Measurements from ENCODE around the gene NR2F6. TPM values are rescaled to one million over a fixed set of nuclear protein-coding genes. Genes with fewer than 3 reads are reported as not detected.

Gene NR2F6
- total RNA-seq, 1 donor from 2014 or later: 72.8 TPM

GRCh38 chr19:17260842-17261325 is 15.2 kb upstream of the NR2F6 start:
- FAIRE-seq (no peak), DNase-seq (ENCODE audit: low read depth) (peak; percentile 27)
- Histone ChIP-seq H3K27me3 (ENCODE audit: insufficient read depth, low read length) (no peaks in the 10 kb centered on the region), H4K20me1 (ENCODE audit: insufficient read depth, low read length) (no peaks in the 10 kb centered on the region), H3K27ac (ENCODE audit: low read depth, low read length) (no peak overlapping the region), H2AFZ (ENCODE audit: low read depth, low read length) (no peak overlapping the region), H3K79me2 (ENCODE audit: insufficient read depth, low read length) (no peaks in the 10 kb centered on the region), H3K36me3 (ENCODE audit: insufficient read depth, low read length) (no peaks in the 10 kb centered on the region), H3K9me3 (ENCODE audit: insufficient read depth, low read depth, low read length) (peaks cover 10% of the 10 kb centered on the region), H3K9ac (ENCODE audit: low read length) (no peak overlapping the region), H3K4me3 (ENCODE audit: insufficient read depth, low read depth, low read length) (no peak overlapping the region), H3K4me1 (ENCODE audit: insufficient read depth, low read length) (no peaks in the 10 kb centered on the region), H3K4me2 (ENCODE audit: low read length) (no peak overlapping the region)
- TF ChIP-seq, protein P1, sequence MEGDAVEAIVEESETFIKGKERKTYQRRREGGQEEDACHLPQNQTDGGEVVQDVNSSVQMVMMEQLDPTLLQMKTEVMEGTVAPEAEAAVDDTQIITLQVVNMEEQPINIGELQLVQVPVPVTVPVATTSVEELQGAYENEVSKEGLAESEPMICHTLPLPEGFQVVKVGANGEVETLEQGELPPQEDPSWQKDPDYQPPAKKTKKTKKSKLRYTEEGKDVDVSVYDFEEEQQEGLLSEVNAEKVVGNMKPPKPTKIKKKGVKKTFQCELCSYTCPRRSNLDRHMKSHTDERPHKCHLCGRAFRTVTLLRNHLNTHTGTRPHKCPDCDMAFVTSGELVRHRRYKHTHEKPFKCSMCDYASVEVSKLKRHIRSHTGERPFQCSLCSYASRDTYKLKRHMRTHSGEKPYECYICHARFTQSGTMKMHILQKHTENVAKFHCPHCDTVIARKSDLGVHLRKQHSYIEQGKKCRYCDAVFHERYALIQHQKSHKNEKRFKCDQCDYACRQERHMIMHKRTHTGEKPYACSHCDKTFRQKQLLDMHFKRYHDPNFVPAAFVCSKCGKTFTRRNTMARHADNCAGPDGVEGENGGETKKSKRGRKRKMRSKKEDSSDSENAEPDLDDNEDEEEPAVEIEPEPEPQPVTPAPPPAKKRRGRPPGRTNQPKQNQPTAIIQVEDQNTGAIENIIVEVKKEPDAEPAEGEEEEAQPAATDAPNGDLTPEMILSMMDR (IDR thresholded peaks at IDR 0.05; ENCODE audit: insufficient read depth, low read depth, low read length): peak; percentile 73
- no peak for TF ChIP-seq EZH2 (IDR thresholded peaks at IDR 0.05; ENCODE audit: insufficient read depth, low read length)
- H3K4me1 Mint-ChIP-seq (ENCODE audit: low read depth, unreplicated experiment): no peaks in the 10 kb centered on the region
- H3K27ac Mint-ChIP-seq (ENCODE audit: unreplicated experiment): no peak overlapping the region
- H3K4me3 Mint-ChIP-seq (ENCODE audit: unreplicated experiment): no peak overlapping the region
- peaks cover 13% of the 10 kb centered on the region for H3K27me3 Mint-ChIP-seq (ENCODE audit: low read depth, unreplicated experiment)
- no peaks in the 10 kb centered on the region for H3K36me3 Mint-ChIP-seq (ENCODE audit: low read depth, unreplicated experiment)
- H3K9me3 Mint-ChIP-seq (ENCODE audit: unreplicated experiment): no peaks in the 10 kb centered on the region

- DNase-seq (ENCODE audit: low read depth): no peak
These were observed 14.2 kb upstream of the NR2F6 start for GRCh38 chr19:17259934-17260333.

More at GRCh38 chr19:17259934-17260333, 14.2 kb upstream of the NR2F6 start:
- Histone ChIP-seq H3K27me3 (ENCODE audit: insufficient read depth, low read length) (no peaks in the 10 kb centered on the region), H2AFZ (ENCODE audit: low read depth, low read length) (no peak overlapping the region), H3K4me2 (ENCODE audit: low read length) (no peak overlapping the region), H3K4me1 (ENCODE audit: insufficient read depth, low read length) (no peaks in the 10 kb centered on the region), H4K20me1 (ENCODE audit: insufficient read depth, low read length) (no peaks in the 10 kb centered on the region), H3K27ac (ENCODE audit: low read depth, low read length) (no peak overlapping the region), H3K79me2 (ENCODE audit: insufficient read depth, low read length) (no peaks in the 10 kb centered on the region), H3K4me3 (ENCODE audit: insufficient read depth, low read depth, low read length) (no peak overlapping the region), H3K36me3 (ENCODE audit: insufficient read depth, low read length) (no peaks in the 10 kb centered on the region), H3K9ac (ENCODE audit: low read length) (no peak overlapping the region), H3K9me3 (ENCODE audit: insufficient read depth, low read depth, low read length) (peaks cover 10% of the 10 kb centered on the region)
- TF ChIP-seq, protein P1 (IDR thresholded peaks at IDR 0.05; ENCODE audit: insufficient read depth, low read depth, low read length): no peak
- TF ChIP-seq EZH2 (IDR thresholded peaks at IDR 0.05; ENCODE audit: insufficient read depth, low read length): no peak
- Mint-ChIP-seq H3K36me3 (ENCODE audit: low read depth, unreplicated experiment) (no peaks in the 10 kb centered on the region), H3K4me3 (ENCODE audit: unreplicated experiment) (no peak overlapping the region), H3K27ac (ENCODE audit: unreplicated experiment) (no peak overlapping the region), H3K9me3 (ENCODE audit: unreplicated experiment) (no peaks in the 10 kb centered on the region), H3K4me1 (ENCODE audit: low read depth, unreplicated experiment) (no peaks in the 10 kb centered on the region), H3K27me3 (ENCODE audit: low read depth, unreplicated experiment) (peaks cover 13% of the 10 kb centered on the region)
- no peak for FAIRE-seq

Data from astrocyte (in vitro differentiated cells and primary cell).